Activated naive CD4-positive, alpha-beta T cell treated with anti-CD3 and anti-CD28 coated beads, Interleukin-2, amount 10 ng/mL, durations not matched to agents 7 days and 5 days (primary cell): ENCODE results near the gene ADGRG1.

Experiments used
- CTCF ChIA-PET: fragments of 350-600 bp; sonication (Branson Sonifier 250); formaldehyde crosslinking; loops from one replicate; lab custom pipeline; 2021; ENCODE audit warnings: antibody characterized with exemption; lab: Charles Lee
- DNase-seq: peaks from one replicate; pipeline ENCODE4 v3.0.0-alpha.2; 2020
- H3K27ac Mint-ChIP-seq: one replicate; pipeline ENCODE4 v1.8.0; 2021; ENCODE audit warnings: mild to moderate bottlenecking, moderate library complexity, mixed read lengths
- H3K27me3 Mint-ChIP-seq: one replicate; pipeline ENCODE4 v1.8.0; 2021; ENCODE audit warnings: mild to moderate bottlenecking, mixed read lengths
- H3K36me3 Mint-ChIP-seq: one replicate; pipeline ENCODE4 v1.8.0; 2021; ENCODE audit warnings: mixed read lengths
- H3K4me1 Mint-ChIP-seq: one replicate; pipeline ENCODE4 v1.8.0; 2021; ENCODE audit warnings: mixed read lengths
- H3K4me3 Mint-ChIP-seq: one replicate; pipeline ENCODE4 v1.8.0; 2021; ENCODE audit warnings: mild to moderate bottlenecking, moderate library complexity, mixed read lengths
- H3K9me3 Mint-ChIP-seq: one replicate; pipeline ENCODE4 v1.8.0; 2021; ENCODE audit warnings: mixed read lengths

The ADGRG1 gene

GRCh38 chr16:57619133-57619605 lies 9.3 kb upstream of the ADGRG1 start:
- no peak overlapping the region for H3K4me3 Mint-ChIP-seq
- H3K4me1 Mint-ChIP-seq, result peaks cover 4% of the 10 kb centered on the region
- H3K27me3 Mint-ChIP-seq, result peaks cover 33% of the 10 kb centered on the region
- no peaks in the 10 kb centered on the region for H3K36me3 Mint-ChIP-seq
- no peak overlapping the region for H3K27ac Mint-ChIP-seq
- DNase-seq, result no peak
- CTCF ChIA-PET, result no interaction called here
- no peaks in the 10 kb centered on the region for H3K9me3 Mint-ChIP-seq

- DNase-seq, result peak; percentile 17
- CTCF ChIA-PET, result no interaction called here
- Mint-ChIP-seq H3K27me3 (peaks cover 39% of the 10 kb centered on the region), H3K27ac (no peak overlapping the region), H3K36me3 (no peaks in the 10 kb centered on the region), H3K4me1 (peaks cover 1% of the 10 kb centered on the region), H3K9me3 (no peaks in the 10 kb centered on the region), H3K4me3 (no peak overlapping the region)
These were observed 8.7 kb upstream of the ADGRG1 start for GRCh38 chr16:57619606-57620334.

DNA sequence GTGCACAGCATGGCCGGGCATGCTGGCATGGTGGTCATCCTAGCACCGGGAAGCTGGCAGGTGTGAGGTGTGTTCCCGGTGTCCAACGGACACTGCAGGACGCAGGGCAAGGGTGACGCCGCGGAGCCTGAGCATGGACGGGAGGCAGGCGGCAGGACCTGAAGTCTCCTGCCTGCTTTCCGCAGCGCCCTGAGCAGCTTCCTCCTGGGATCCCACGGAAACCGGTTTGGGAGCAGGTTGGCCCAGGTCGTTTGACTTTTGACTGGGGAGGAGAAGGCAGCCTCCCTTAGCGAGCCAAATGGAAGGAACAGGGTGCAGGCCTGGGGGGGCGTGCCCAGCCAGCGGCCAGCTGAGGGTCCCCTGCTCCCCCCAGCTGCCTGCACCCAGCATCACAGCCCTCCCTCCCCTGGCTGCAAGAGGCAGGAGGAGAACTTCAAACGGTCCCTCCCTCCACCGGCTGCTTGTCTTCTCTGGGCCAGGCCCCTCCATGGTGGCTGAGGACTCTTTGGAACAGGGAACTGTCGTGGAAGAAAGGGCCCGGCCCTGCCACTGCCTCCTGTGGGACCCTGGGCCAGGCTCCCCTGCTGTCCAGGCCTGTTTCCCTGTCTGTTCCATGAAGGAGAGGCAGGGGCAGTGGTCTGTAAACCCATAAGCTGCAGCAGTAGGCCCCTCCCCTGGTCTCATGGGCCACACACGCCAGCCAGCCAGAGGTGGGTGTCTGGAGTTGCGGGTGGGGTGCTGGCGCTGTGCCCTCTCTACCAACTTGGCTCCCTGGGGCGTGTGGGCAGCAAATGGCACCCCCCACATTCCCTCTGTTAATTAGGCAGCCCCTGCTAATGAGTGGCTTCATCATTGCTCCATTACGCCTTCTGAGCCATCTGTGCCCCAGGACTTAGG lies 7.8 kb upstream of the ADGRG1 start:
- CTCF ChIA-PET, result no interaction called here

GRCh38 chr16:57621521-57622271 lies 6.7 kb upstream of the ADGRG1 start:
- H3K4me1 Mint-ChIP-seq, result peaks cover 4% of the 10 kb centered on the region
- no peaks in the 10 kb centered on the region for H3K9me3 Mint-ChIP-seq
- no peak overlapping the region for H3K4me3 Mint-ChIP-seq
- CTCF ChIA-PET, result interaction anchor here (0.9 to 1.3 kb wide), 3 partner anchors 13 to 31 kb away, joined by 3 to 4 read pairs (median 3); no protein-coding TSS in a partner anchor
- no peak for DNase-seq
- no peaks in the 10 kb centered on the region for H3K36me3 Mint-ChIP-seq
- peaks cover 56% of the 10 kb centered on the region for H3K27me3 Mint-ChIP-seq
- no peak overlapping the region for H3K27ac Mint-ChIP-seq

More for the DNA sequence above, 7.8 kb upstream of the ADGRG1 start:
- H3K4me3 Mint-ChIP-seq, result no peak overlapping the region
- H3K36me3 Mint-ChIP-seq, result no peaks in the 10 kb centered on the region
- H3K27me3 Mint-ChIP-seq, result peaks cover 47% of the 10 kb centered on the region
- no peaks in the 10 kb centered on the region for H3K9me3 Mint-ChIP-seq
- peak; percentile 10 for DNase-seq
- H3K4me1 Mint-ChIP-seq, result peaks cover 4% of the 10 kb centered on the region
- no peak overlapping the region for H3K27ac Mint-ChIP-seq

GRCh38 chr16:57622361-57623250 lies 5.8 kb upstream of the ADGRG1 start:
- CTCF ChIA-PET, result interaction anchor here (0.9 to 1.3 kb wide), 3 partner anchors 14 to 32 kb away, joined by 3 to 4 read pairs (median 3); no protein-coding TSS in a partner anchor
- Mint-ChIP-seq H3K27me3 (peaks cover 63% of the 10 kb centered on the region), H3K9me3 (no peaks in the 10 kb centered on the region), H3K27ac (no peak overlapping the region), H3K4me1 (peaks cover 4% of the 10 kb centered on the region), H3K36me3 (no peaks in the 10 kb centered on the region), H3K4me3 (no peak overlapping the region)
- no peak for DNase-seq

DNA sequence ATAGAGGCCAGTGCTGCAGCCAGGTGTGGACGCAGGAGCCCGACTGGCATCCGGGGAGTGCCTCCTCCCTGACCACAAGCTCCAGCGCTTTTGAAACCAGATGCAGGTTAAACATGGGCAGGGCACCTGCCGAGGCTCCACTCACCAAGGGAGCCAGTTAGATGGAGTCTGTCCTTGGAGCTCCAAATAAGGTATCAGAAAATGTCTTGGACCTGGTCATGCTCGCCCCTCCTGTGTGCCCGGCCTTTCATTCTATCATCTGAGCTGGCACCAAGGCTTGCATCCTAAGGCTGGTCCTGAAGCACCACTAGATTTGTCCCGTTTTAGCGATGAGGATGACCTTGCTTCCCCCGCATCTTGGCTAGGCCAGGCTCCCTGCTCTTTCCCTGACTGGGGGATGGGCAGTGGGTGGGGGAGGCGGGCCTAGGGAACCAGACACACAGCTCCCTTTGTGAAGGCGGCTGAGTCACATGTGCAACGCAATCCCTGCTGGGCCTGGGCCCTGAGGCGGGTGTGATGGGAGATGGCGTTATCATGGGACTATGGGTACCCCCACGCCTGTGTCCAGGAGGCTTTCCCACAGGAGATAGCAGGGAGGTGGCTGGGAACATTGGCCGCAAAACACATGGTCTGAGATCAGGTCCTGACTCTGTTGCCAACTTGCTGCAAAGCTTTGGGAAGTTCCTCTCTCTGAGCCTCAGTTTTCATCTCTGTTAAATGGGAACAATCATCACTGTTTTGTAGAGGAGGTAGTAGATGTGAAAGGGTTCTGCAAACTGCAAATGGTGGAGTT lies 5.0 kb upstream of the ADGRG1 start:
- CTCF ChIA-PET, result no interaction called here
- Mint-ChIP-seq H3K4me1 (peaks cover 7% of the 10 kb centered on the region), H3K9me3 (no peaks in the 10 kb centered on the region), H3K27me3 (peaks cover 67% of the 10 kb centered on the region), H3K36me3 (no peaks in the 10 kb centered on the region), H3K27ac (no peak overlapping the region), H3K4me3 (no peak overlapping the region)
- no peak for DNase-seq

- peaks cover 75% of the 10 kb centered on the region for H3K27me3 Mint-ChIP-seq
- DNase-seq, result no peak
- no peak overlapping the region for H3K27ac Mint-ChIP-seq
- no peaks in the 10 kb centered on the region for H3K36me3 Mint-ChIP-seq
- H3K4me1 Mint-ChIP-seq, result peaks cover 14% of the 10 kb centered on the region
- CTCF ChIA-PET, result interaction anchor here (1.7 kb wide), 1 partner anchor 22 kb away, joined by 5 read pairs; no protein-coding TSS in a partner anchor
- H3K4me3 Mint-ChIP-seq, result no peak overlapping the region
- H3K9me3 Mint-ChIP-seq, result no peaks in the 10 kb centered on the region
These were observed 4.3 kb upstream of the ADGRG1 start for GRCh38 chr16:57624044-57624688.

DNA sequence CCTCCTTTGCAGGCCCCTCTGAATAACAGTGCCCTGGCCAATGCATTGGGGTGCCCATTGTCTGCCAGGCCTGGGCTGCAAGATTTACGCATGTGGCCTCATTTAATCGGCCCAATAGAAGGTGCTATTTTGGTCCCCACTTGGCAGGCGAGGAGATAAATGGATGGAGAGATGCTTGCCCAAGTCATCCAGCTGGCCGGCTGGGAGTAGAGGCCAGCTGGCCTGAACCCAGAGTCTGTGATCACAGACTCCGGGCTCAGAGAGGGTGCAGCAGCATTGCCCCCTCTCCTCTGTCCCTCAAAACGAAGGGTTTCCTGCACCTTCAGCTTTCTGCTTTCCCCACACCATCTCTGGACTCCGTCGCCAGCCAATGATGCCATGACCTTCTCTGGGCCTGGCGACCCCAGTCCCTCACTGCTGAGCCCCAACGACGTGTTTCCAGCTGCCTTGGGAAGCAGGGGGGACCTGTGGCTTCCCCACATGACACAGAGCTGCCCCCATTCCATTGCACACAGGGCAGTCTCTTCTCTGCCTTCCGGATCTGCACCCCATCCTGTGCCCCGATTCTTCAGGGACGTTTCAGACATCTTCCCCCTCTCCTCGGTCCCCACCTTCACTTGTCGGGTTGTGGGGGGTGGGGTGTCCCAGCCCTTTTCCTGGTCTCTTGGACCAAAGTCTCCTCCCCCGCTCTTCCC lies 3.5 kb upstream of the ADGRG1 start:
- CTCF ChIA-PET, result interaction anchor here (1.7 kb wide), 1 partner anchor 23 kb away, joined by 5 read pairs; no protein-coding TSS in a partner anchor
- no peak for DNase-seq
- Mint-ChIP-seq H3K4me3 (no peak overlapping the region), H3K9me3 (no peaks in the 10 kb centered on the region), H3K27me3 (peaks cover 78% of the 10 kb centered on the region), H3K36me3 (no peaks in the 10 kb centered on the region), H3K4me1 (peaks cover 14% of the 10 kb centered on the region), H3K27ac (no peak overlapping the region)

DNA sequence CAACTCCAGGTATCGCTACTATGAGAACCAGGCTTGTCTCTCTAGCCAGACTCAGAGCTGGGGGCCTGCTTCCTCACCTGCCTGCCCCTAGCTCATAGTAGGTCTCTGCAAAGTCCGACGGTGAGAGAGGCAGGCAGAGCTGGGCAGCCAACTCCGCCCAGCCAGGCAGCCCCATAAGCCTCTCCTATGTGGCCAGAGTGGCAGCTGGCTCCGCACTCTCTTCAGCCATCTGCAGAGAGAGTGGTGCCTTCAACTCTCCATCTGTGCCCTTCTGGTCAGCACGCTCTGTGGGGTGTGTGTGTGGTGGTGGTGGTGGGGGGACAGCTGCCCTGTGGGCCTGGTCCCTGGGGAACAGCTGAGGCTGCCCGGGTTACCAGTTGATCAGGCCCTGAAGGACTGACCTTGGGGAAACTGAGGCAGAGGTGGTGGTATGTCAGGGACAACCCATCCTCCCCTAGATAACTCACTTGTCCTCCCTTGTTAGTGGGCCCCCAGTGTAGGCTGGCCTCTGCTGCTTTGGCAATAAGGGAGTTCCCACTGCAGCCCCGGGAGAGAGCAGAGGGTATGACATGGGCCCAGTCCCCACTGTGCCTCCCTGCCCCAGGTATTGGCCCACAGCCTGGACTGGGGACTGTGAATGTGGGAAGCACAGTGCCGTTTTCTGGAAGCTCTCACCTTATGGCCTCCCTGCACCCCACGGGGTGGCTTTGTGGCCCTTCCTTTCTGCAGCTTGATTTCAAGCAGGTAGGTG lies 1.8 kb upstream of the ADGRG1 start:
- CTCF ChIA-PET, result interaction anchor here (1.1 to 2.8 kb wide), 5 partner anchors 9 to 50 kb away, joined by 3 to 18 read pairs (median 6); no protein-coding TSS in a partner anchor
- Mint-ChIP-seq H3K9me3 (no peaks in the 10 kb centered on the region), H3K4me3 (no peak overlapping the region), H3K4me1 (peaks cover 14% of the 10 kb centered on the region), H3K36me3 (no peaks in the 10 kb centered on the region), H3K27me3 (peaks cover 90% of the 10 kb centered on the region), H3K27ac (no peak overlapping the region)
- DNase-seq, result no peak

GRCh38 chr16:57627184-57627871 lies 1.1 kb upstream of the ADGRG1 start:
- no peak for DNase-seq
- Mint-ChIP-seq H3K4me3 (no peak overlapping the region), H3K27ac (no peak overlapping the region), H3K27me3 (peaks cover 95% of the 10 kb centered on the region), H3K9me3 (no peaks in the 10 kb centered on the region), H3K4me1 (peaks cover 14% of the 10 kb centered on the region), H3K36me3 (no peaks in the 10 kb centered on the region)
- CTCF ChIA-PET, result interaction anchor here (1.1 to 2.8 kb wide), 6 partner anchors 10 to 51 kb away, joined by 3 to 18 read pairs (median 5); no protein-coding TSS in a partner anchor
